ENCODE data around the gene RHPN2.
A peak's percentile ranks its signal among the peaks of the same experiment; 100 is the strongest.
"Not testable (repeated sequence)": the region's sequence is repeated elsewhere in the genome, so short reads cannot be mapped to it uniquely, and the experiment has no call there.

The RHPN2 gene

DNA sequence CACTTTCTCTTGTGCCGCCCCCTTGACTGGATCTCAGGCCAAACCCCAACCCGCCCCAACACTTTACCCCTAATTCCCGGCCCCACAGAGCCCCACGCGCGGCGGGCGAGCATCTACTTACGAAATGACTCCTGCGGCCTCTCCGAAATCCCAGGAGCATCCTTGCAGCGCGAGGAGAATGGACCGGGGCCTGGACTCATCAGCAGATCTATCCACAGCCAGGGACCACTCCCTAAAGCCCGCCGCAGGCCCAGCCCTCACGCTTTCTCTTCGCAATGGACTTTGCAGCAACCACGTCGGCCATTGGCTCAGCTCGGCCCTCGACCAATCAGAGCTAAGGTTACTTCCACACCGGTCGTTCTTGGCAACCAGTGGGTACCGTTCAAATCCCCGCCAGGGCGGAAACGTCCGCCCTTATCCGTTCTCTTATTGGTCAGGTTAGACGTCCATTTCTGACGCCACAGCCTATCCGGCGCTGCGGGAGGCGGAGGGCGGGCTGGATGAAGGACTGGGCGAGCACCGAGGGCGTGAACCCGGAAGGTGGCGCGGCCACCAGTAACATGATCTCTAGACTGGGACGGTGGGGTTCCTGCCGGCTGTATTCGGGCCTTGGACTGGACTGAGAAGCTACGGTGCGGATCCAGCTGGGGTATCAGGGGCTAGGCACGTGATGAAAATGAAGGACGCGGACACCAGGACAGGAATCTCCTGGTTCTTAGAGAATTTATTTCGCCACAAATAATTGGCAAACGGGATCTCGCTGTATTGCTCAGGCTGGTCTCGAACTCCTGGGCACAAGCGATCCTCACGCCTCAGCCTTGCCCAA lies 92.8 kb downstream of the RHPN2 start, which contains the start of the genes CEP89 and FAAP24:
Gene CEP89, minus strand, starts transcription at position 244 of the 826 bp plus-strand sequence. Its CDS starts 84 bp downstream, at position 160.
Gene FAAP24, plus strand, starts transcription at position 528 of the 826 bp plus-strand sequence. CDS start 955 bp downstream, outside the sequence.
- TF ChIP-seq, protein P1, sequence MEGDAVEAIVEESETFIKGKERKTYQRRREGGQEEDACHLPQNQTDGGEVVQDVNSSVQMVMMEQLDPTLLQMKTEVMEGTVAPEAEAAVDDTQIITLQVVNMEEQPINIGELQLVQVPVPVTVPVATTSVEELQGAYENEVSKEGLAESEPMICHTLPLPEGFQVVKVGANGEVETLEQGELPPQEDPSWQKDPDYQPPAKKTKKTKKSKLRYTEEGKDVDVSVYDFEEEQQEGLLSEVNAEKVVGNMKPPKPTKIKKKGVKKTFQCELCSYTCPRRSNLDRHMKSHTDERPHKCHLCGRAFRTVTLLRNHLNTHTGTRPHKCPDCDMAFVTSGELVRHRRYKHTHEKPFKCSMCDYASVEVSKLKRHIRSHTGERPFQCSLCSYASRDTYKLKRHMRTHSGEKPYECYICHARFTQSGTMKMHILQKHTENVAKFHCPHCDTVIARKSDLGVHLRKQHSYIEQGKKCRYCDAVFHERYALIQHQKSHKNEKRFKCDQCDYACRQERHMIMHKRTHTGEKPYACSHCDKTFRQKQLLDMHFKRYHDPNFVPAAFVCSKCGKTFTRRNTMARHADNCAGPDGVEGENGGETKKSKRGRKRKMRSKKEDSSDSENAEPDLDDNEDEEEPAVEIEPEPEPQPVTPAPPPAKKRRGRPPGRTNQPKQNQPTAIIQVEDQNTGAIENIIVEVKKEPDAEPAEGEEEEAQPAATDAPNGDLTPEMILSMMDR (IDR thresholded peaks at IDR 0.05; ENCODE audit: extremely low read depth, insufficient read depth, missing control alignments), result no peak
- DNase-seq (ENCODE audit: low spot score), result peak; percentile 97
- in situ Hi-C loops (cut with MboI; ENCODE audit: low pct_unique_long_range_greater_than_20kb, low sequenced_read_pairs, unreplicated experiment), result loop anchor here (10.0 kb wide), 1 partner anchor 143 kb away; no protein-coding TSS in a partner anchor

DNA sequence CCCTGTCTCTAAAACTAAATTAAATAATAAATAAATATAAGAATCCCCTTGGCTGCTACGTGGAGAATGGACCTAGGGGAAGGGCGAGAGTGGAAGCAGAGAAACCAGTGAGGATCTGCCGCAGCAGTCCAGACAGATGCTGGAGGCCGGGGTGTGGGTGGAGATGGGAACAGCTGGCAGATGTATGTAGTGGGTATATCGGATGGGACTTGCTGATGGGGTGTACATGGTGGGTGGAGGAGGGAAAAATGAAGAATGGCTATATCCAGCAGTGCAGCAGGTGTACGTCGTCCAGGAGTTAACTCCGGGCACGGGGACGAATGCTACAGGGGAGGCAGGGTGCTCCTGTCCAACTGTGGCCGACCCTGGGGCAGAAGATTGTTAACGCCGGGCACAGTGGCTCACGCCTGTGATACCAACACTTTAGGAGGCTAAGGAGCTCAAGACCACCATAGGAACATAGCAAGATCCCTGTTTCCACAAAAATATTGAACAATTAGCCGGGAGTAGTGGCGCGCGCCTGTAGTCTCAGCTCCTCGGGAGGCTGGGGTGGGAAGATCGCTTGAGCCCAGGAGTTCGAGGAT lies 93.6 kb downstream of the RHPN2 start:
- in situ Hi-C loops (cut with MboI; ENCODE audit: low pct_unique_long_range_greater_than_20kb, low sequenced_read_pairs, unreplicated experiment), result loop anchor here (10.0 kb wide), 1 partner anchor 144 kb away; no protein-coding TSS in a partner anchor
- TF ChIP-seq, protein P1 (IDR thresholded peaks at IDR 0.05; ENCODE audit: extremely low read depth, insufficient read depth, missing control alignments), result no peak
- no peak for DNase-seq (ENCODE audit: low spot score)

DNA sequence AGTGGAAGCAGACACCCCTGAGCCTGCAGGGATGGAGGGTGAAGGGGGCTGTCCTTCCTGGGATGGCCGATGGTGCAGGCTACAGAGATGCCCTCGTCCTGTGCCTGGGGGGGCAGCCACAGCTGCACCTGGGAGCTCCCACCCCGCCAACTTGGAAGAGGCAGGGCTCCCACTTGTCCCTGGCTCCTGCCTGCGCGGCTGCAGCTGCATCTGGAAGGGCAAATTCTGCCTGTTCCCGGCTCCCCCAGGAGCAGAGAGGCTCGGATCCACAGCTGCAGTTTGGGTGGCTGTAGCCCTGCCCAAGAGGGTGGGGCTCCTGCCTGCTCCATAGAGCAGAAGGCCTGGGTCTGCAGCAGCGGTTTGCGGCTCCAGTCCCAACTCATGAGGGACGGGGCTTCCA lies 95.1 kb downstream of the RHPN2 start:
- in situ Hi-C loops (cut with MboI; ENCODE audit: low pct_unique_long_range_greater_than_20kb, low sequenced_read_pairs, unreplicated experiment), result no loop called here
- no peak for DNase-seq (ENCODE audit: low spot score)
- TF ChIP-seq, protein P1 (IDR thresholded peaks at IDR 0.05; ENCODE audit: extremely low read depth, insufficient read depth, missing control alignments), result no peak

DNA sequence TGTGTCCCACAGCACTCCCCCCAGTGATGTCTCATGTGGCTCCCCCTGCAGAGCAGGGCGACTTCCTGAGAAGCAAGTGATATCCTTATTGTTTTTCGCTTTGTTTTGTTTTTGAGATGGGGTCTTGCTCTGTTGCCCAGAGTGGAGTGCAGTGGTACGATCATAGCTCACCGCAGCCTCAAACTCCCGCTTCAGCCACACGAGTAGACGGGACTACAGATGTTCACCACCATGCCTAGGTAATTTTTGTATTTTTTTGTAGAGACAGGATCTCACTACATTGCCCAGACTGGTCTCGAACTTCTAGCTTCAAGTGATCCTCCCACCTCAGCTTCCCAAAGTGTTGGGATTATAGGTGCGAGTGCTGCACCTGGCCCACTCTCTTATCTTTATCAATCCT lies 97.9 kb downstream of the RHPN2 start:
- in situ Hi-C loops (cut with MboI; ENCODE audit: low pct_unique_long_range_greater_than_20kb, low sequenced_read_pairs, unreplicated experiment), result no loop called here
- DNase-seq (ENCODE audit: low spot score), result no peak
- TF ChIP-seq, protein P1 (IDR thresholded peaks at IDR 0.05; ENCODE audit: extremely low read depth, insufficient read depth, missing control alignments), result no peak

DNA sequence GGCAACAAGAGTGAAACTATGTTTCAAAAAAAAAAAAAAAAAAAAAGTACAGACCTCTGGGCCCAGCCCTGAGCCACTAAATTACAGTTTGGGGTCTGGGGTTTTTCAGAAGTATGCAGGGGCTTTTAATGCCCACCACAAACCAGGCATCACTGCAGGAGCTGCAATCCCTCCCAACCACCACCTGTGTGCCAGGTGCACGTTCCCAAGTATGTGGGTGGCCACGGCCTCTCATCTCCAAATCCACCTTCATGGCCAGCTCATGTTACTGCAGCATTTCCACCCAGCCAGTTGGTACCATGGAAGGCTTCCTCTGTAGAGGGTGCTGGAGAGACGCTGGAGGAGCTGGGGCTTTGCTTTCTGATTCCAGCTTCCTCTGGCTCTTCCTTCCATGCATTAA lies 119.4 kb downstream of the RHPN2 start:
- TF ChIP-seq, protein P1 (IDR thresholded peaks at IDR 0.05; ENCODE audit: extremely low read depth, insufficient read depth, missing control alignments), result no peak
- no peak for DNase-seq (ENCODE audit: low spot score)
- in situ Hi-C loops (cut with MboI; ENCODE audit: low pct_unique_long_range_greater_than_20kb, low sequenced_read_pairs, unreplicated experiment), result no loop called here

DNA sequence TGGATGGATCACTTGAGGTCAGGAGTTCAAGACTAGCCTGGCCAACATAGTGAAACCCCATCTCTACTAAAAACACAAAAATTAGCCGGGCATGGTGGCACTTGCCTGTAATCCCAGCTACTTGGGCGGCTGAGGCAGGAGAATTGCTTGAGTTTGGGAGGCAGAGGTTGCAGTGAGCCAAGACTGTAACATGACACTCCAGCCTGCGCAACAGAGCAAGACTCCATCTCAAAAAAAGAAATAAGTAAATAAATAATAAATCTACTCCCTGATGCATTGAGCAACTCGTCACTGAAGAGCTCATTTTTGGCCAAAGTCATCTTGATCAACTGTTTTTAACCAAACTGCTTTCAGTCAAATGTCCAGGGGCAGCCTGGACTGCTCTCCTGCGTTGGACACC lies 123.4 kb downstream of the RHPN2 start:
- DNase-seq (ENCODE audit: low spot score); in situ Hi-C loops (cut with MboI; ENCODE audit: low pct_unique_long_range_greater_than_20kb, low sequenced_read_pairs, unreplicated experiment): not testable (repeated sequence)

DNA sequence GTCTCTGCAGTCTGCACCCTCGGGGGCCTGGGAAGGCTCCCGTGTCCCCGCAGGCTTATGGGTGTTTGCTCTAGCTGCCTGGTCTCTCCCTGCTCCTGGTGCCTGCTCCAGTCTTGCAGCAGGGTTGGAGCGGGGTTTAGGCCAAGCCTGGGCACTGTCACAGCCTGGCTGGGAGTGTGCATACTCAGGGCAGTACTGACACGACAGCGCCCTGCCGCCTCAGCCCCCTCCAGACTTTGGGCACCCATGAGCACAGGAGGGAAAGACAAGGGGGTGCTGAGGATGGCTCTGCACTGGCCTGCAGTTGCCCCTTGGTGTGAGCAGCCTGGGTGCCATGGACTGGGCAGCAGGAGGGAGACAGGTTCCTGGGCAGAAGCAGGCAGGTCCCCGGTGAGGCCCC lies 128.6 kb downstream of the RHPN2 start:
- DNase-seq (ENCODE audit: low spot score), result no peak
- in situ Hi-C loops (cut with MboI; ENCODE audit: low pct_unique_long_range_greater_than_20kb, low sequenced_read_pairs, unreplicated experiment), result no loop called here
- TF ChIP-seq, protein P1 (IDR thresholded peaks at IDR 0.05; ENCODE audit: extremely low read depth, insufficient read depth, missing control alignments), result no peak
